DMS 273 treated with DMSO at 0.1 percent for 48 hours (cell line): Measurements from ENCODE around the gene PDPN.
"Not testable (repeated sequence)": the region's sequence is repeated elsewhere in the genome, so short reads cannot be mapped to it uniquely, and the experiment has no call there.

ENCODE experiments used
- DNase-seq: peaks from one replicate; lab custom pipeline; 2025; lab: John Stamatoyannopoulos, UW

The PDPN gene

GRCh38 chr1:13583595-13583965 is at the start of gene PDPN:
PDPN (plus strand) TSS chr1:13583832; CDS start chr1:13584034, 202 bp downstream.
- DNase-seq = no peak

- DNase-seq = no peak
Measured at GRCh38 chr1:13535227-13535626, 48.4 kb upstream of the PDPN start.

GRCh38 chr1:13536571-13536970 is 47.1 kb upstream of the PDPN start:
- DNase-seq = no peak

- DNase-seq = no peak
Measured at GRCh38 chr1:13538832-13539231, 44.8 kb upstream of the PDPN start.

- DNase-seq = no peak
Measured at GRCh38 chr1:13539683-13540082, 43.9 kb upstream of the PDPN start.

GRCh38 chr1:13540866-13541265 is 42.8 kb upstream of the PDPN start:
- DNase-seq = no peak

- DNase-seq = no peak
Measured at GRCh38 chr1:13541435-13542215, 42.0 kb upstream of the PDPN start.

GRCh38 chr1:13543451-13544220 is 40.0 kb upstream of the PDPN start:
- no peak for DNase-seq

GRCh38 chr1:13544221-13544556 is 39.4 kb upstream of the PDPN start:
- no peak for DNase-seq

GRCh38 chr1:13546791-13547190 is 36.8 kb upstream of the PDPN start:
- no peak for DNase-seq

- no peak for DNase-seq
Measured at GRCh38 chr1:13548281-13548680, 35.4 kb upstream of the PDPN start.

- no peak for DNase-seq
Measured at GRCh38 chr1:13549021-13549420, 34.6 kb upstream of the PDPN start.

GRCh38 chr1:13549521-13549920 is 34.1 kb upstream of the PDPN start:
- DNase-seq = no peak

GRCh38 chr1:13550663-13551062 is 33.0 kb upstream of the PDPN start:
- DNase-seq = no peak

- DNase-seq = no peak
Measured at GRCh38 chr1:13554798-13555197, 28.8 kb upstream of the PDPN start.

GRCh38 chr1:13556224-13556764 is 27.3 kb upstream of the PDPN start:
- no peak for DNase-seq

GRCh38 chr1:13560541-13560940 is 23.1 kb upstream of the PDPN start:
- no peak for DNase-seq

- DNase-seq = not testable (repeated sequence)
Measured at GRCh38 chr1:13562981-13563380, 20.7 kb upstream of the PDPN start.

- no peak for DNase-seq
Measured at GRCh38 chr1:13564073-13564472, 19.6 kb upstream of the PDPN start.

- DNase-seq = not testable (repeated sequence)
Measured at GRCh38 chr1:13570435-13570834, 13.2 kb upstream of the PDPN start.

GRCh38 chr1:13570924-13571323 is 12.7 kb upstream of the PDPN start:
- DNase-seq = no peak

- DNase-seq = no peak
Measured at GRCh38 chr1:13573586-13573985, 10.0 kb upstream of the PDPN start.

- DNase-seq = no peak
Measured at GRCh38 chr1:13576926-13577325, 6.7 kb upstream of the PDPN start.
